ENCODE measurements around the gene RAP1GAP.
A peak's percentile ranks its signal among the peaks of the same experiment; 100 is the strongest.

Gene RAP1GAP

DNA sequence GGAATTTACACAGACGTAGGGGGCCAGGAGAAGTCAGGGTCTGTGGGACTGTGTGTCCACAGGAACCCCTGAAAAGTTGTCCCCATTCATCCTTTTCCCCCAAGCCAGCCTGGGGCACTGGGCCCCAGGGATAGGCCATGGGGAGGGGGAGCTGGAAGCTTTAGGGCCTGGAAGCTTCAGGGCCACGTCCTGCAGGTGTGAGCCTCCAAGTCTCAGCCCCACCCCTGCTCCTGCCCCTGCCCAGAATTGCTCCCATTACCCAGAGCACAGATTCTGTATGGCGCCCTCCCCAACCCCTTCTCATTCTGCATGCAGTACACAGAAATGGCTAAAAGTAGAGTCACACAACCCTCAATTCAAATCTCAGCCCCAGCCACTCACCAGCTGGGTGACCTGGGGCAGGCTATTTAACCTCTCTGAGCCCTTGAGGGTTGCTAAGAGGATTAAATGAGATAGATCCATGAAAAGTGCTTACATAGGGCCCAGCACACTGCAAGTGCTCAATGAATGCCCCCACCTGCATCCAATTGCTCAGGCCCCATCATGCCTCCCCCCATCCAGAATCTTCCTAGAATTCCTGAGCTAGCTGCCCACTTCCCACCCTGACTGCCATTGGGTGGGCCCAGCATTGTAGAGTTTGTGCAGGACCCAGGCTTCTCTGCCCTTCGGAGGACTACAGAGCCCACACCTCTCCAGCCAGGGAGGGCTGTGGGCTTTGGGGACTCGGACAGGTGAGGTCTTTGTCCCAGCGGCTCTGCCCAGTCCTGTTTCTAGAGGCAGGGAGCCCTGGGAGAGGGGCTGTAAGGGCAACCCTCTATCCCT, 6.5 kb downstream of the RAP1GAP start:
- DNase-seq (ENCODE audit: low read depth) = no peak

DNA sequence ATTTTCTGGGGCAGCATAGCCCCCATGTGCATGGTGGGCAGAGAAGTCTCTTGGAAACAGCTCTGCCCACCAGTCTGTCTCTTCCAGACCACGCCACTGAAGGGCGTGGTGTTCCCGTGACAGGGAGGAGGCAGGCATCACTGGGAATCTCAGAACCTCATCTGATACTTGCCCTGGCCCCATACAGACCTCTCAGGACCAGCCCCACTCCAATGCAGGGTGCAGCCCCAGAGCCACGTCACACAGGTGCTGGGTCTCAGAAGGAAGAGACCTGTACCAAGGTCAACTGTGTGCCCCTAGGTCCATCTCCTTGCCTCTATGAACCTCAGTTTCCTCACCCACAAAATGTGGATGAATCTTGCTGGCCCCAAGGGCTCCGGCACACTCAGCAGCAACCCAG, 7.3 kb downstream of the RAP1GAP start:
- no peak for DNase-seq (ENCODE audit: low read depth)

DNA sequence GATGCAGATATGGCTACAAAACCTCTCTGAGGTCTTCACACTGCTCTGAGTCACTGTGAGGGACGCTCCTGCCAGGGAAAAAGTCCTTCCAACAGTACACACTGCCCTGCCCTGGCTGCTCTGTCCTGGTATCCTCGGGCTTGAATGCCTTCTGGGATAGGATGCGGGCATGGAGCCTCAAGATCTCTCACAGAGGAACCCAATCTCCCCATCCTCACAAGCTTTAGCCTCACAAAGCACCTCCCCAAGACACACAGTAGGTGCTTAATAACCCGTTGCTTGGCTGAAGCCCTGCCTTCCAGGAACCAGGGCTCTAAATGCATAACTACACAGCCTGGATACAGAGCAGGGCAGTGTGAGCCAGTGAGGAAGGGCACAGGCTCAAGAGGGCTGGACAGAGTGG, 9.2 kb downstream of the RAP1GAP start:
- DNase-seq (ENCODE audit: low read depth) = no peak

- DNase-seq (ENCODE audit: low read depth) = peak; percentile 78
Observed at GRCh38 chr1:21659099-21659923, 9.8 kb downstream of the RAP1GAP start.

- no peak for DNase-seq (ENCODE audit: low read depth)
Observed at GRCh38 chr1:21657456-21658190, 11.5 kb downstream of the RAP1GAP start.

- DNase-seq (ENCODE audit: low read depth) = no peak
Observed at GRCh38 chr1:21655748-21656147, 13.4 kb downstream of the RAP1GAP start.

GRCh38 chr1:21655259-21655658, 13.9 kb downstream of the RAP1GAP start:
- no peak for DNase-seq (ENCODE audit: low read depth)

- no peak for DNase-seq (ENCODE audit: low read depth)
Observed at GRCh38 chr1:21654209-21654608, 14.9 kb downstream of the RAP1GAP start.

GRCh38 chr1:21653744-21654100, 15.4 kb downstream of the RAP1GAP start:
- no peak for DNase-seq (ENCODE audit: low read depth)

- DNase-seq (ENCODE audit: low read depth) = no peak
Observed at GRCh38 chr1:21652937-21653743, 16.0 kb downstream of the RAP1GAP start.

- DNase-seq (ENCODE audit: low read depth) = no peak
Observed at GRCh38 chr1:21652101-21652936, 16.8 kb downstream of the RAP1GAP start.

GRCh38 chr1:21651214-21652042, 17.7 kb downstream of the RAP1GAP start:
- peak; percentile 43 for DNase-seq (ENCODE audit: low read depth)

DNA sequence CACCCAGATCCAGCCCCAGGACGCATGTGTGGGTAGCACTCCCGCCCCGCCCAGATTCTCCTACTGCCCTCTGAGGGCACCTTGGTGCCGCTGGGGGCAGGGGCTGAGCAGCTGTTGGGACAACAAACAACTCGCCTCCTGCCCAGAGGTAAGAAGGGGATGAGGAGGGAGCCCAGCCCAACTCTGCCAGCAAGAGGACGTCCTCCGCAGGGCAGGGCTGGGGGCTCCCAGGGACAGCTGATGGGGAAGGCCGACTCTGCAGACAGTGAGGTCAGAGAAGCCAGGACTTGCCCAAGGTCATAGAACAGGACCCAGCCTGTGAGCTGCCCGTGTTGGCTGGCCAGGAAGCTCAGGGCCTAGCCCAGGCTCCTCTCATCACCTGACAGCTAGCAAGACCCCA, 18.8 kb downstream of the RAP1GAP start:
- DNase-seq (ENCODE audit: low read depth) = no peak

- DNase-seq (ENCODE audit: low read depth) = no peak
Observed at GRCh38 chr1:21649315-21649714, 19.8 kb downstream of the RAP1GAP start.

- DNase-seq (ENCODE audit: low read depth) = no peak
Observed at GRCh38 chr1:21648791-21649190, 20.4 kb downstream of the RAP1GAP start.

DNA sequence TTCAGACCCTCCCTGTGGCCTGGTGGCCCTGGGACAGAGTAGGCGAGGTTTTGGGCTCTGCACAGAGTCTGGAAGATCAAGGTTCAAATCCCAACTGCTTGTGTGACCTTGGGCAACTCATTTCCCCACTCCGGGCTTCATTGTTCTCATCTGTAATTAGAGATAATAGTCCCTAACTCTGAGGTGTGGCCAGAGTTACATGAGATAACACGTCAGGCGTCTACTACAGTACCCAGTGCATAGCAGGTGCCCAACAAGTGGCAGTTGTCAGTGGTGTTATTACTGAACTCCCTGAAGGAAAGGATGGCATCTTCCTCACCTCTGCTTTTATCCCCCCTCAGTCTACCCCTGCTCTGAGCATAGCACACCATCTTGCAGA, 20.8 kb downstream of the RAP1GAP start:
- DNase-seq (ENCODE audit: low read depth) = no peak

- DNase-seq (ENCODE audit: low read depth) = peak; percentile 34
Observed at GRCh38 chr1:21647431-21648351, 21.5 kb downstream of the RAP1GAP start.

- DNase-seq (ENCODE audit: low read depth) = no peak
Observed at GRCh38 chr1:21645550-21645949, 23.6 kb downstream of the RAP1GAP start.

GRCh38 chr1:21644906-21645305, 24.3 kb downstream of the RAP1GAP start:
- no peak for DNase-seq (ENCODE audit: low read depth)

All from activated T-cell treated with anti-CD3 and anti-CD28 coated beads for 48 hours (primary cell).